HCT116 (cell line): ENCODE measurements around the gene CPLX4. TPM values are rescaled to one million over a fixed set of nuclear protein-coding genes. Genes with fewer than 3 reads are reported as not detected.

Experiments
- ATAC-seq: fragments of 200-7000 bp; cut with Tn5 transposase; 2 replicates; pipeline ENCODE4 v1.9.1; 2020; ENCODE audit warnings: mild to moderate bottlenecking, moderate library complexity
- BruUV-seq: library from RNA; stranded (reverse); fragments of 400-500 nt; replicated peaks from 2 replicates; lab custom pipeline; 2021; lab: Mats Ljungman, UMichigan
- CTCF ChIA-PET: fragments of 300-600 bp; sonication (Branson Sonifier 250); formaldehyde crosslinking; loops from one replicate; lab custom pipeline; 2021; ENCODE audit warnings: antibody characterized with exemption; lab: Charles Lee
- POLR2A ChIA-PET: fragments of 300-600, 350-600 bp; sonication (Branson Sonifier 250); formaldehyde crosslinking; loops from one replicate; lab custom pipeline; 2021; ENCODE audit warnings: antibody characterized with exemption; lab: Charles Lee
- RAD21 ChIA-PET, 2 experiments: fragments of 300-600 bp; sonication (Branson Sonifier 250); formaldehyde crosslinking; loops; one replicate each; lab custom pipeline; 2023; ENCODE audit warnings: low total read pairs in 2 of 2; ENCODE audit not compliant: uncharacterized antibody in 2 of 2, unreplicated experiment in 2 of 2, low non-redundant PET in 1 of 2; lab: Charles Lee
- DNase-seq: peaks from one replicate; pipeline ENCODE4 v3.0.0-alpha.2; 2010; ENCODE audit warnings: low read depth, low spot score
- H2AFZ ChIP-seq: fragments of 200-600 bp; shearing (Covaris generic), sonication (generic); 2 replicates; pipeline ENCODE4 v1.6.1; 2017; ENCODE audit warnings: low read depth, mixed run types, mixed read lengths, antibody characterized with exemption, low read length; ENCODE audit not compliant: poor library complexity, severe bottlenecking
- H3K27ac ChIP-seq: 2 replicates; pipeline ENCODE4 v1.5.1; 2012; ENCODE audit warnings: low read depth, low read length
- H3K27me3 ChIP-seq: fragments of 200-600 bp; sonication (generic); 2 replicates; pipeline ENCODE4 v1.6.1; 2016; ENCODE audit warnings: mixed run types, low read length, mixed read lengths; ENCODE audit not compliant: insufficient read depth
- H3K36me3 ChIP-seq, 2 experiments: fragments of 200-500 bp in 1 of 2; fragments of 200-600 bp in 1 of 2; sonication (Bioruptor generic) in 1 of 2; sonication (generic) in 1 of 2; 2 replicates each; pipeline versions ENCODE4 v1.5.1 to v1.6.1; 2014 to 2016; ENCODE audit warnings: low read length in 2 of 2, inconsistent platforms in 1 of 2, mixed read lengths in 1 of 2, mixed run types in 1 of 2; ENCODE audit not compliant: insufficient read depth in 2 of 2, control insufficient read depth in 1 of 2
- H3K4me1 ChIP-seq, 2 experiments: fragments of 200-600 bp in 1 of 2; sonication (generic) in 1 of 2; 2 replicates each; pipeline versions ENCODE4 v1.5.1 to v1.6.1; 2012 to 2017; ENCODE audit warnings: low read length in 2 of 2, inconsistent platforms in 1 of 2, mild to moderate bottlenecking in 1 of 2, mixed read lengths in 1 of 2, mixed run types in 1 of 2, moderate library complexity in 1 of 2; ENCODE audit not compliant: insufficient read depth in 2 of 2, control insufficient read depth in 1 of 2
- H3K4me2 ChIP-seq: fragments of 200-600 bp; sonication (generic); 2 replicates; pipeline ENCODE4 v1.6.1; 2017; ENCODE audit warnings: mixed run types, low read length, mixed read lengths
- H3K4me3 ChIP-seq, 2 experiments: fragments of 200-600 bp in 1 of 2; sonication (generic) in 1 of 2; replicated peaks in 1 of 2; 2 replicates each; pipeline ENCODE4 v1.5.1; 2011 to 2016; ENCODE audit warnings: low read length in 2 of 2, control low read depth in 1 of 2, low read depth in 1 of 2, mild to moderate bottlenecking in 1 of 2, mixed read lengths in 1 of 2, mixed run types in 1 of 2
- H3K79me2 ChIP-seq: fragments of 200-600 bp; sonication (generic); 2 replicates; pipeline ENCODE4 v1.6.1; 2017; ENCODE audit warnings: mild to moderate bottlenecking, mixed run types, low read length, moderate library complexity, mixed read lengths; ENCODE audit not compliant: insufficient read depth
- H3K9ac ChIP-seq: fragments of 200-600 bp; sonication (generic); 2 replicates; pipeline ENCODE4 v1.6.1; 2016; ENCODE audit warnings: low read length, mixed read lengths
- H3K9me2 ChIP-seq: fragments of 200-600 bp; sonication (generic), shearing (Covaris generic); 2 replicates; pipeline ENCODE4 v1.6.1; 2017; ENCODE audit warnings: mixed run types, mild to moderate bottlenecking, moderate library complexity; ENCODE audit not compliant: insufficient read depth
- H3K9me3 ChIP-seq, 2 experiments: fragments of 200-500 bp in 1 of 2; fragments of 200-600 bp in 1 of 2; sonication (Bioruptor generic) in 1 of 2; sonication (generic) in 1 of 2; 2 replicates each; pipeline ENCODE4 v1.6.1; 2014 to 2017; ENCODE audit warnings: low read length in 2 of 2, mixed read lengths in 2 of 2, inconsistent platforms in 1 of 2, low read depth in 1 of 2, mild to moderate bottlenecking in 1 of 2, mixed run types in 1 of 2, moderate library complexity in 1 of 2; ENCODE audit not compliant: control insufficient read depth in 1 of 2, insufficient read depth in 1 of 2
- H4K20me1 ChIP-seq: fragments of 200-600 bp; sonication (generic), shearing (Covaris generic); 2 replicates; pipeline ENCODE4 v1.6.1; 2017; ENCODE audit warnings: mixed run types, mild to moderate bottlenecking, moderate library complexity; ENCODE audit not compliant: insufficient read depth
- CTCF ChIP-seq, 3 experiments: fragments of 200-600 bp in 1 of 3; sonication (generic) in 1 of 3; IDR thresholded peaks in 2 of 3; conservative IDR thresholded peaks in 1 of 3; 2 replicates each; pipeline ENCODE4 v1.5.1; 2012 to 2017; ENCODE audit warnings: low read depth in 2 of 3, low read length in 2 of 3, antibody characterized with exemption in 1 of 3, borderline replicate concordance in 1 of 3, control low read depth in 1 of 3, mild to moderate bottlenecking in 1 of 3, mixed read lengths in 1 of 3, mixed run types in 1 of 3, moderate library complexity in 1 of 3; ENCODE audit not compliant: insufficient read depth in 1 of 3
- EGR1 ChIP-seq: IDR thresholded peaks from 2 replicates; pipeline ENCODE4 v1.6.1; 2012; ENCODE audit warnings: low read depth
- ELF1 ChIP-seq: IDR thresholded peaks from 2 replicates; pipeline ENCODE4 v1.6.1; 2012; ENCODE audit warnings: low read depth, borderline replicate concordance
- EZH2 ChIP-seq: fragments of 200-600 bp; sonication (generic); IDR thresholded peaks from 2 replicates; pipeline ENCODE4 v1.6.1; 2017; ENCODE audit warnings: antibody characterized with exemption, mixed run types
- EZH2phosphoT487 ChIP-seq: fragments of 200-600 bp; IDR thresholded peaks from 2 replicates; pipeline ENCODE4 v1.6.1; 2018; ENCODE audit warnings: antibody characterized with exemption, borderline replicate concordance
- FOSL1 ChIP-seq: IDR thresholded peaks from 2 replicates; pipeline ENCODE4 v1.6.1; 2012; ENCODE audit warnings: low read depth
- JUND ChIP-seq: IDR thresholded peaks from 2 replicates; pipeline ENCODE4 v1.6.1; 2012
- MAX ChIP-seq: IDR thresholded peaks from 2 replicates; pipeline ENCODE4 v1.6.1; 2012
- POLR2A ChIP-seq: IDR thresholded peaks from 2 replicates; pipeline ENCODE4 v1.7.0; 2011; ENCODE audit warnings: borderline replicate concordance; ENCODE audit not compliant: insufficient read depth, insufficient read length; ENCODE audit errors: extremely low read depth
- POLR2AphosphoS5 ChIP-seq: IDR thresholded peaks from 2 replicates; pipeline ENCODE4 v1.6.1; 2011; ENCODE audit warnings: mild to moderate bottlenecking, low read depth, low read length, moderate library complexity
- REST ChIP-seq: IDR thresholded peaks from 2 replicates; pipeline ENCODE4 v1.6.1; 2012; ENCODE audit warnings: low read depth
- SIN3A ChIP-seq: IDR thresholded peaks from 2 replicates; pipeline ENCODE4 v1.6.1; 2012; ENCODE audit warnings: low read depth
- YY1 ChIP-seq: IDR thresholded peaks from 2 replicates; pipeline ENCODE4 v1.6.1; 2011; ENCODE audit warnings: low read length, low read depth, moderate library complexity, mild to moderate bottlenecking; ENCODE audit not compliant: insufficient replicate concordance; ENCODE audit errors: extremely low read depth
- intact Hi-C: fragments of 100-400 bp; cut with micrococcal nuclease; formaldehyde crosslinking; loops from 2 replicates; pipeline ENCODE4 v1.10.0; 2022
- total RNA-seq: library from RNA; stranded (reverse); gene quantifications from one replicate; pipeline ENCODE4 v1.2.1, GENCODE V29; 2021; ENCODE audit not compliant: unreplicated experiment

Gene CPLX4
- total RNA-seq, 1 experiment from 2014 or later: not detected

- no peak for ATAC-seq
- H3K36me3 ChIP-seq: peaks cover 36 to 48% of the 10 kb centered on the region in 2 experiments; a peak in 3 of 4 replicates
- BruUV-seq: no TSS peak
- no peaks in the 10 kb centered on the region for H3K27me3 ChIP-seq
- no peak overlapping the region for H3K27ac ChIP-seq
- H2AFZ ChIP-seq: no peak overlapping the region
- intact Hi-C loops: no loop called here
- ChIA-PET RAD21 (no interaction called here), POLR2A (no interaction called here), CTCF (no interaction called here)
- H3K4me1 ChIP-seq: no peaks in the 10 kb centered on the region
- H3K4me3 ChIP-seq: no peak overlapping the region
- TF ChIP-seq FOSL1 (no peak), EZH2 (no peak), EZH2phosphoT487 (no peak), POLR2AphosphoS5 (no peak), MAX (no peak), JUND (no peak), EGR1 (no peak)
- no peak overlapping the region for H3K4me2 ChIP-seq
- no peaks in the 10 kb centered on the region for H4K20me1 ChIP-seq
- no peaks in the 10 kb centered on the region for H3K9me3 ChIP-seq
- peaks cover 41% of the 10 kb centered on the region for H3K79me2 ChIP-seq
- H3K9me2 ChIP-seq: no peaks in the 10 kb centered on the region
- no peak overlapping the region for H3K9ac ChIP-seq
- DNase-seq: no peak
These were observed 25.5 kb upstream of the CPLX4 start for GRCh38 chr18:59343926-59344325.

DNA sequence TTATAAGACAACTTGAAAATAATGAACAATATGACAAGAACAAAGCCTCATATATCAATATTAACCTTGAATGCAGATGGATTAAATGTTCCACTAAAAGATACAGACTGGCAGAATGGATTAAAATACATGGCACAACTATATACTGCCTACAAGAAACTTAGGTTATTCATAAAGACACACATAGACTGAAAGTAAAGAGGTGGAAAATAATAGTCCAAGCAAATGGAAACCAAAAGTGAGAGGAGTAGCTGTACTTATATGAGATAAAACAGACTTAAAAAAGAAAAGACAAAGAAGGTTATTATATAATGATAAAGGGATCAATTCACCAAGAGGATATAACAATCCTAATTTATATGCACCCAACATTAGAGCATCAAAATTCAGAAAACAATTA is 22.4 kb upstream of the CPLX4 start:
- Histone ChIP-seq H3K36me3 (peaks cover 37 to 50% of the 10 kb centered on the region in 2 experiments; a peak in 3 of 4 replicates), H3K4me3 (no peak overlapping the region), H3K9me3 (no peaks in the 10 kb centered on the region), H2AFZ (no peak overlapping the region), H3K4me2 (no peak overlapping the region), H3K79me2 (peaks cover 46% of the 10 kb centered on the region), H3K27me3 (no peaks in the 10 kb centered on the region), H3K9ac (no peak overlapping the region), H4K20me1 (no peaks in the 10 kb centered on the region), H3K27ac (no peak overlapping the region), H3K4me1 (no peaks in the 10 kb centered on the region), H3K9me2 (no peaks in the 10 kb centered on the region)
- TF ChIP-seq FOSL1 (no peak), SIN3A (no peak), EZH2phosphoT487 (no peak), REST (no peak), YY1 (no peak), ELF1 (no peak), CTCF (IDR thresholded peaks at IDR 0.05 in 2 of 3, conservative IDR thresholded peaks at IDR 0.05 in 1 of 3; ENCODE audit: borderline replicate concordance in 1 of 3, insufficient read depth in 1 of 3, low read depth in 2 of 3, low read length in 2 of 3) (no peak), POLR2A (no peak), JUND (no peak)
- intact Hi-C loops: no loop called here
- DNase-seq (no peak), ATAC-seq (no peak)
- BruUV-seq: no TSS peak
- RAD21 ChIA-PET: no interaction called here
- POLR2A ChIA-PET: no interaction called here
- CTCF ChIA-PET: no interaction called here
